ENCODE measurements around the gene MAT2A. TPM values are rescaled to one million over a fixed set of nuclear protein-coding genes. Genes with fewer than 3 reads are reported as not detected.
"Not testable (repeated sequence)": the region's sequence is repeated elsewhere in the genome, so short reads cannot be mapped to it uniquely, and the experiment has no call there.

The MAT2A gene
- total RNA-seq, 4 donors from 2014 or later = 223 to 1,046 (median 437) TPM

GRCh38 chr2:85554980-85555612, 16.1 kb downstream of the MAT2A start:
- DNase-seq (ENCODE audit: low spot score) (no peak), ATAC-seq (ENCODE audit: low FRiP score) (no peak)
- TF ChIP-seq, protein P1, sequence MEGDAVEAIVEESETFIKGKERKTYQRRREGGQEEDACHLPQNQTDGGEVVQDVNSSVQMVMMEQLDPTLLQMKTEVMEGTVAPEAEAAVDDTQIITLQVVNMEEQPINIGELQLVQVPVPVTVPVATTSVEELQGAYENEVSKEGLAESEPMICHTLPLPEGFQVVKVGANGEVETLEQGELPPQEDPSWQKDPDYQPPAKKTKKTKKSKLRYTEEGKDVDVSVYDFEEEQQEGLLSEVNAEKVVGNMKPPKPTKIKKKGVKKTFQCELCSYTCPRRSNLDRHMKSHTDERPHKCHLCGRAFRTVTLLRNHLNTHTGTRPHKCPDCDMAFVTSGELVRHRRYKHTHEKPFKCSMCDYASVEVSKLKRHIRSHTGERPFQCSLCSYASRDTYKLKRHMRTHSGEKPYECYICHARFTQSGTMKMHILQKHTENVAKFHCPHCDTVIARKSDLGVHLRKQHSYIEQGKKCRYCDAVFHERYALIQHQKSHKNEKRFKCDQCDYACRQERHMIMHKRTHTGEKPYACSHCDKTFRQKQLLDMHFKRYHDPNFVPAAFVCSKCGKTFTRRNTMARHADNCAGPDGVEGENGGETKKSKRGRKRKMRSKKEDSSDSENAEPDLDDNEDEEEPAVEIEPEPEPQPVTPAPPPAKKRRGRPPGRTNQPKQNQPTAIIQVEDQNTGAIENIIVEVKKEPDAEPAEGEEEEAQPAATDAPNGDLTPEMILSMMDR (IDR thresholded peaks at IDR 0.05) = no peak

- DNase-seq (ENCODE audit: low spot score) (no peak), ATAC-seq (ENCODE audit: low FRiP score) (no peak)
- TF ChIP-seq, protein P1 (IDR thresholded peaks at IDR 0.05) = no peak
These were observed 18.2 kb downstream of the MAT2A start for GRCh38 chr2:85557130-85557529.

DNA sequence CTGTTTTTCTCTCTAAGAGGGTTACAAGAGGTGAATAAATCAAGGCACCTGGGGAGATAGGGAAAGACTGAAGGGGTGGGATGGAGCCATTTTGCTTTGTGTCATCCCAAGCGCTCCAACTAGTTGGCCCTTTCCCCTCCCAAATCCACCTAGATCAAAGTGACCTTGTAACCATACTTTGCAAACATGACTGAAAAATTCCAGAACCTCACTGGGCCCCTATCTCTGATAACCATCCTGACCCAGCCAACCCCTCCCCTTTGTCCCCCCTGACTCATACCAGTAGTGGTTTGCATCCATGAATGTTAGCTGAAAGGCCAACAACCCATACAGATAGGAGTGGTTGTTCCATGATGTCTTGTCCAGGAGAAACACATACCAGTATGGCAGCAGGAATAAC, 19.2 kb downstream of the MAT2A start:
- ATAC-seq (ENCODE audit: low FRiP score) (no peak), DNase-seq (ENCODE audit: low spot score) (no peak)
- TF ChIP-seq, protein P1 (IDR thresholded peaks at IDR 0.05) = no peak

DNA sequence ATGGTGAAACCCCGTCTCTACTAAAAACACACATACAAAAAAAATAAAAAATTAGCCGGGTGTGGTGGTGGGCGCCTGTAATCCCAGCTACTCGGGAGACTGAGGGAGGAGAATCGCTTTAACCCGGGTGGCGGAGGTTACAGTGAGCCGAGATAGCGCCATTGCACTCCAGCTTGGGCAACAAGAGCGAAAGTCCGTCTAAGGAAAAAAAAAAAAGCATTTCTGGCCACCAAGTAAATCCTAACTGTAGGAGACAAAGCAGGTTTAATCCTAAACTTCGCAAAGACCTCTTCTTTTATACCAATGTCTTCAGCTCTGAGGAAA, 21.4 kb downstream of the MAT2A start:
- not testable (repeated sequence) for DNase-seq (ENCODE audit: low spot score); ATAC-seq (ENCODE audit: low FRiP score)

- ATAC-seq (ENCODE audit: low FRiP score) (peak; percentile 2), DNase-seq (ENCODE audit: low spot score) (no peak)
- TF ChIP-seq, protein P1 (IDR thresholded peaks at IDR 0.05) = no peak
These were observed 21.9 kb downstream of the MAT2A start for GRCh38 chr2:85560812-85561279.

- DNase-seq (ENCODE audit: low spot score) (peak; percentile 83), ATAC-seq (ENCODE audit: low FRiP score) (peak; percentile 94)
- TF ChIP-seq, protein P1 (IDR thresholded peaks at IDR 0.05) = no peak
These were observed 22.6 kb downstream of the MAT2A start, which contains the start of gene GGCX for GRCh38 chr2:85561280-85562212. TSS of gene GGCX (minus strand) at chr2:85561493. CDS start at chr2:85561428, 65 bp downstream.

DNA sequence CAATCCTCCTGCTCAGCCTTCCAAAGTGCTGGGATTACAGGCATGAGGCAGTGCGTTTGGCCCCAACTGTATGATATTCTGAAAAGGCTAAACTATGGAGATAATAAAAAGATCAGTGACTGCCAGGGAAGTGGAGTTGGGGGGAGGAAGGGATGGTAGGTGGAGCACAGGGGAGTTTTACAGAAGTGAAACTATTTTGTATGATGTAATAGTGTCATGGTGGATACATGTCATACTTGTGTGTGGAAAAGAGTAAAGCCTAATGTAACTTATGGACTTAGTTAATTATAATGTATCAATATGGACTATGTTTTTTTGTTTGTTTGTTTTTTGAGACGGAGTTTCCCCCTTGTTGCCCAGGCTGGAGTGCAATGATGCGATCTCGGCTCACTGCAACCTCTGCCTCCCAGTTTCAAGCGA, 25.2 kb downstream of the MAT2A start:
- ATAC-seq (ENCODE audit: low FRiP score) = no peak
- no peak for DNase-seq (ENCODE audit: low spot score)
- TF ChIP-seq, protein P1 (IDR thresholded peaks at IDR 0.05) = no peak

All from omental fat pad (tissue), 4 donors.